Adipocyte (in vitro differentiated cells): ENCODE results near the gene MYO9B.

Experiments
- DNase-seq: peaks from one replicate; pipeline ENCODE4 v3.0.0-alpha.2; 2015; ENCODE audit warnings: low read depth
- H3K27me3 ChIP-seq: replicated peaks from 2 replicates; pipeline ENCODE4 v1.7.0; 2013; ENCODE audit warnings: mild to moderate bottlenecking, low read length, moderate library complexity; ENCODE audit not compliant: control insufficient read depth, insufficient read depth
- H3K36me3 ChIP-seq: 2 replicates; pipeline ENCODE4 v1.7.0; 2013; ENCODE audit warnings: low read length, mild to moderate bottlenecking, moderate library complexity; ENCODE audit not compliant: control insufficient read depth, insufficient read depth, severe bottlenecking
- H3K4me1 ChIP-seq: 2 replicates; pipeline ENCODE4 v1.7.0; 2013; ENCODE audit warnings: mild to moderate bottlenecking, low read length, moderate library complexity; ENCODE audit not compliant: control insufficient read depth, insufficient read depth
- H3K4me3 ChIP-seq: 2 replicates; pipeline ENCODE4 v1.7.0; 2013; ENCODE audit warnings: mild to moderate bottlenecking, low read length, moderate library complexity
- H3K9ac ChIP-seq: 2 replicates; pipeline ENCODE4 v1.7.0; 2013; ENCODE audit warnings: mild to moderate bottlenecking, low read length, moderate library complexity
- H3K9me3 ChIP-seq: 2 replicates; pipeline ENCODE4 v1.7.0; 2013; ENCODE audit warnings: mild to moderate bottlenecking, low read length, moderate library complexity; ENCODE audit not compliant: control insufficient read depth

Gene MYO9B

GRCh38 chr19:17194608-17195007 lies 119.0 kb downstream of the MYO9B start:
- Histone ChIP-seq H3K4me1 (no peaks in the 10 kb centered on the region), H3K4me3 (no peak overlapping the region), H3K9ac (no peak overlapping the region), H3K9me3 (no peaks in the 10 kb centered on the region), H3K27me3 (no peaks in the 10 kb centered on the region), H3K36me3 (peaks cover 67% of the 10 kb centered on the region)
- no peak for DNase-seq

GRCh38 chr19:17195106-17195505 lies 119.5 kb downstream of the MYO9B start:
- H3K4me3 ChIP-seq: no peak overlapping the region
- H3K36me3 ChIP-seq: peaks cover 69% of the 10 kb centered on the region
- H3K27me3 ChIP-seq: no peaks in the 10 kb centered on the region
- H3K9ac ChIP-seq: no peak overlapping the region
- DNase-seq: no peak
- H3K4me1 ChIP-seq: no peaks in the 10 kb centered on the region
- H3K9me3 ChIP-seq: no peaks in the 10 kb centered on the region

- Histone ChIP-seq H3K4me3 (no peak overlapping the region), H3K9ac (no peak overlapping the region), H3K27me3 (no peaks in the 10 kb centered on the region), H3K36me3 (peaks cover 73% of the 10 kb centered on the region), H3K4me1 (no peaks in the 10 kb centered on the region), H3K9me3 (no peaks in the 10 kb centered on the region)
- DNase-seq: no peak
Observed at GRCh38 chr19:17196610-17197009, 121.0 kb downstream of the MYO9B start.

GRCh38 chr19:17197666-17198065 lies 122.1 kb downstream of the MYO9B start:
- Histone ChIP-seq H3K9me3 (no peaks in the 10 kb centered on the region), H3K4me3 (no peak overlapping the region), H3K4me1 (no peaks in the 10 kb centered on the region)

GRCh38 chr19:17200408-17201079 lies 125.0 kb downstream of the MYO9B start:
- Histone ChIP-seq H3K9me3 (no peaks in the 10 kb centered on the region), H3K4me3 (no peak overlapping the region), H3K36me3 (peaks cover 67% of the 10 kb centered on the region), H3K9ac (no peak overlapping the region), H3K4me1 (no peaks in the 10 kb centered on the region), H3K27me3 (no peaks in the 10 kb centered on the region)
- DNase-seq: no peak

More at GRCh38 chr19:17197666-17198065, 122.1 kb downstream of the MYO9B start:
- Histone ChIP-seq H3K27me3 (no peaks in the 10 kb centered on the region), H3K9ac (no peak overlapping the region), H3K36me3 (peaks cover 77% of the 10 kb centered on the region)
- no peak for DNase-seq

GRCh38 chr19:17202249-17202648 lies 126.7 kb downstream of the MYO9B start:
- no peak overlapping the region for H3K4me3 ChIP-seq
- DNase-seq: no peak
- no peak overlapping the region for H3K9ac ChIP-seq
- no peaks in the 10 kb centered on the region for H3K4me1 ChIP-seq
- no peaks in the 10 kb centered on the region for H3K27me3 ChIP-seq
- H3K36me3 ChIP-seq: peaks cover 76% of the 10 kb centered on the region
- H3K9me3 ChIP-seq: no peaks in the 10 kb centered on the region

- H3K36me3 ChIP-seq: peaks cover 71% of the 10 kb centered on the region
- no peaks in the 10 kb centered on the region for H3K9me3 ChIP-seq
- no peak overlapping the region for H3K4me3 ChIP-seq
- no peak overlapping the region for H3K9ac ChIP-seq
- no peaks in the 10 kb centered on the region for H3K4me1 ChIP-seq
- DNase-seq: no peak
- H3K27me3 ChIP-seq: no peaks in the 10 kb centered on the region
Observed at GRCh38 chr19:17202713-17203112, 127.1 kb downstream of the MYO9B start.

GRCh38 chr19:17205237-17206140 lies 129.9 kb downstream of the MYO9B start:
- Histone ChIP-seq H3K27me3 (no peaks in the 10 kb centered on the region), H3K4me1 (peaks cover 8% of the 10 kb centered on the region), H3K9me3 (no peaks in the 10 kb centered on the region), H3K36me3 (peaks cover 70% of the 10 kb centered on the region), H3K4me3 (no peak overlapping the region), H3K9ac (no peak overlapping the region)
- DNase-seq: peak; percentile 71

- peaks cover 65% of the 10 kb centered on the region for H3K36me3 ChIP-seq
- peaks cover 9% of the 10 kb centered on the region for H3K4me1 ChIP-seq
Observed at GRCh38 chr19:17206736-17207581, 131.4 kb downstream of the MYO9B start.

GRCh38 chr19:17209126-17210036 lies 133.8 kb downstream of the MYO9B start:
- H3K4me1 ChIP-seq: peaks cover 9% of the 10 kb centered on the region
- H3K4me3 ChIP-seq: no peak overlapping the region
- DNase-seq: no peak
- no peaks in the 10 kb centered on the region for H3K27me3 ChIP-seq
- H3K36me3 ChIP-seq: peaks cover 58% of the 10 kb centered on the region
- H3K9ac ChIP-seq: no peak overlapping the region
- no peaks in the 10 kb centered on the region for H3K9me3 ChIP-seq

More at GRCh38 chr19:17206736-17207581, 131.4 kb downstream of the MYO9B start:
- Histone ChIP-seq H3K4me3 (no peak overlapping the region), H3K9me3 (no peaks in the 10 kb centered on the region), H3K27me3 (no peaks in the 10 kb centered on the region), H3K9ac (no peak overlapping the region)
- DNase-seq: no peak
